T-helper 17 cell (primary cell): ENCODE measurements around the gene NPC1L1. TPM values are rescaled to one million over a fixed set of nuclear protein-coding genes. Genes with fewer than 3 reads are reported as not detected.
"Not testable (repeated sequence)": the region's sequence is repeated elsewhere in the genome, so short reads cannot be mapped to it uniquely, and the experiment has no call there.

Experiments
- ATAC-seq: fragments of 150-1000 bp; cut with Tn5 transposase; 2 replicates; pipeline ENCODE4 v1.10.0; 2021; ENCODE audit warnings: mild to moderate bottlenecking, moderate library complexity
- DNase-seq, 3 donors: peaks; one replicate each; pipeline versions ENCODE4 v3.0.0 to v3.0.0-alpha.2; 2020 to 2021
- H3K9me3 ChIP-seq: one replicate; pipeline ENCODE4 v1.7.0; 2013; ENCODE audit warnings: low read length, mild to moderate bottlenecking; ENCODE audit not compliant: control insufficient read depth, poor library complexity, severe bottlenecking
- H3K27ac Mint-ChIP-seq: one replicate; pipeline ENCODE4 v1.8.0; 2022; ENCODE audit warnings: mild to moderate bottlenecking, moderate library complexity, mixed read lengths
- H3K27me3 Mint-ChIP-seq: one replicate; pipeline ENCODE4 v1.8.0; 2022; ENCODE audit warnings: mixed read lengths
- H3K36me3 Mint-ChIP-seq: one replicate; pipeline ENCODE4 v1.8.0; 2022; ENCODE audit warnings: low read depth, mixed read lengths
- H3K4me1 Mint-ChIP-seq: one replicate; pipeline ENCODE4 v1.8.0; 2022; ENCODE audit warnings: mild to moderate bottlenecking, mixed read lengths
- H3K4me3 Mint-ChIP-seq: one replicate; pipeline ENCODE4 v1.8.0; 2022; ENCODE audit warnings: mild to moderate bottlenecking, moderate library complexity, mixed read lengths
- total RNA-seq, 4 donors: library from RNA in 2 of 4; stranded (reverse) in 2 of 4; gene quantifications; one replicate each; pipeline ENCODE4 v1.2.3 and lab custom pipeline; 2022 to 2026

Gene NPC1L1
- total RNA-seq, 2 donors from 2014 or later, result 0.08 TPM; not detected in 1

DNA sequence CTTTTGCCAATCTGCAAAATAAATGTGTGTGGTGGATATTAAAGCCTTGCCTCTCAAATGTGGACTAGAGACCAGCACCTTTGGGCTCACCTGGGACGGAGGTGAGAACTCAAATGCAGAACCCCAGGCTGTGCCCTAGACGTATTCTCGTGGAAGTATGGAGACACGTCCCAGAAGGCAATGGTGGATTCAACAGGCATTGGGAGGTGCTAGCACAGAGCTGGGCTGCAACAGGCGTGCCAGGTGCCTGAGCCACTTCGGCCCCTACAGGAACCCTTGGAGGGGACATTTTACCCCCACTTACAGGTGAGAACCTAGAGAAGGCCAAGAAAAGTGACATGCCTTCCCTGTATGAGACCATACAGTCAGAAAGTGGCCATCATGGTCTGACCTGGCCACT, 20.4 kb upstream of the NPC1L1 start:
- H3K27ac Mint-ChIP-seq, result no peak overlapping the region
- H3K27me3 Mint-ChIP-seq, result no peaks in the 10 kb centered on the region
- no peak overlapping the region for H3K4me3 Mint-ChIP-seq
- H3K36me3 Mint-ChIP-seq, result no peaks in the 10 kb centered on the region
- DNase-seq (no peak), ATAC-seq (no peak)
- H3K9me3 ChIP-seq, result no peaks in the 10 kb centered on the region
- peaks cover 6% of the 10 kb centered on the region for H3K4me1 Mint-ChIP-seq

DNA sequence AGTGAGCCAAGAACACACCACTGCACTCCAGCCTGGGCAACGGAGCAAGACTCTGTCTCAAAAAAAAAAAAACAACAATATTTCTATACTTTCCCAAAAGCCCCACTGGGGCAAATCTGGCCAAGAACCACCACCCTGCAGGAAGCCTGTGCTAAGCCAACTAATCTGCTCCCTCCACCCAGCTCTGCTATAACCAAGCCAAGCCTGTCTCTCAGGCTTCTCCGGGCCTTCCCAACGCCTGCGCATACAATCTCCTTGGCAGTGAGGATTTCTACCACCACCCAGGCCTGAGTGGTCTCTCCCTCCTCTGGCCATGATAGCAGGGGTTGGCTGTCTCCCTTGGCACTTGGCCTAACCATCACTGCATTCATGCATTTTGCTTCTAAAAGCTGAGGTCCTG, 18.4 kb upstream of the NPC1L1 start:
- DNase-seq, result no peak
- no peak for ATAC-seq
- Mint-ChIP-seq H3K36me3 (no peaks in the 10 kb centered on the region), H3K4me1 (peaks cover 2% of the 10 kb centered on the region), H3K4me3 (no peak overlapping the region), H3K27ac (no peak overlapping the region), H3K27me3 (no peaks in the 10 kb centered on the region)
- H3K9me3 ChIP-seq, result no peaks in the 10 kb centered on the region

DNA sequence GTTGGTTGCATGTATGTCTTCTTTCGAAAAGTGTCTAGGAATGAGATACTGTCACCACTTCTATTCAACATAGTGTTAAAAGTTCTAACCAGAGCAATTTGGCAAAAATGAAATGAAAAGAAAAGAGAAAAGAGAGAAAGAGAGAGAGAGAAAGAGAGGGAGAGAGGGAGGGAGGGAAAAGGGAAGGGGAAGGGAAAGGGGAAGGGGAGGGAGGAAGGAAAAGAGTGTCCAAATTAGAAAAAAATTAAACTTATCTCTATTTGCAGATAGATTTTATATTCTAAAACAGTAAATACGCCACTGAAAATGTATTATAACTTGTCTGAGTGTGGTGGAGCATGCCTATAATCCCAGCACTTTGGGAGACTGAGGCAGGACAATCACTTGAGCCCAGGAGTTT, 16.4 kb upstream of the NPC1L1 start:
- H3K4me3 Mint-ChIP-seq, result no peak overlapping the region
- peaks cover 2% of the 10 kb centered on the region for H3K4me1 Mint-ChIP-seq
- ATAC-seq, result no peak

DNA sequence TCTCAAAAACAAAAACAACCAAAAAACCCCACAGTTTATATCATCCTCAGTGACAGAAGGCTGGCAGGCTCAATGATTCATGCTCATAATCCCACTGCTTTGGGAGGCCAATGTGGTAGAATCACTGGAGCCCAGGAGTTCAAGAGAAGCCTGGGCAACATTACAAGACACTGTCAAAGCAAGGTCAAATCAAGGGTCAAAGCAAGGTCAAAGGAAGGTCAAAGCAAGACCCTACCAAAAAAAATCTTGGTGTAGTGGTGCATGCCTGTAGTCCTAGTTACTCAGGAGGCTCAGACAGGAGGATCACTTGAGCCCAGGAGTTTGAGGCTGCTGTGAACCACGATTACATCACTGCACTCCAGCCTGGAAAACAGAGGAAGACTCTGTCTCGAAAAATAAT, 14.2 kb upstream of the NPC1L1 start:
- H3K4me3 Mint-ChIP-seq, result no peak overlapping the region
- ATAC-seq (no peak), DNase-seq (no peak)
- peaks cover 2% of the 10 kb centered on the region for H3K4me1 Mint-ChIP-seq
- H3K36me3 Mint-ChIP-seq, result no peaks in the 10 kb centered on the region
- H3K27me3 Mint-ChIP-seq, result no peaks in the 10 kb centered on the region
- H3K9me3 ChIP-seq, result no peaks in the 10 kb centered on the region
- H3K27ac Mint-ChIP-seq, result no peak overlapping the region

More for the DNA sequence above, 16.4 kb upstream of the NPC1L1 start:
- no peak for DNase-seq
- H3K27ac Mint-ChIP-seq, result no peak overlapping the region
- H3K9me3 ChIP-seq, result no peaks in the 10 kb centered on the region
- no peaks in the 10 kb centered on the region for H3K27me3 Mint-ChIP-seq
- H3K36me3 Mint-ChIP-seq, result no peaks in the 10 kb centered on the region

DNA sequence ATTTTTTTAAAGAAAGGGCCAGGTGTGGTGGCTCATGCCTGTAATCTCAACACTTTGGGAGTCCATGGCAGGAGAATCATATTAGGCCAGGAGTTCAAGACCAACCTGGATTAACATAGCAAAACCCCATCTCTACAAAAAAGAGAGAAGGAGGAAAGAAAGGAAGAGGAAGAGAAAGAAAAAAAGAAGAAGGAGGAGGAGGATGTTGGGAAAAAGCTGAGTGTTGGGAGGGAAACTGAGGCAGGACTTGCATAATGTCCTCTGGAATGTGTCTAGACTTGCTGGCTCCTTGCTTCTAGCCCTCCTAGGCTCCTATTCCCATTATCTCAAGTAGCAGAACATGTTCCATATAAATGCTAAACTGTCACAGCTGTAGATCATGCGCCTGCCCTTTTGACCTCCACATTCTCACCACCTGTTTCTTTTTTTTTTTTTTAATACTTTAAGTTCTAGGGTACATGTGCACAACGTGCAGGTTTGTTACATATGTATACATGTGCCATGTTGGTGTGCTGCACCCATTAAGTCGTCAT, 11.4 kb upstream of the NPC1L1 start:
- not testable (repeated sequence) for H3K27ac Mint-ChIP-seq, H3K4me1 Mint-ChIP-seq, ATAC-seq, H3K4me3 Mint-ChIP-seq, H3K36me3 Mint-ChIP-seq, H3K9me3 ChIP-seq, H3K27me3 Mint-ChIP-seq, DNase-seq

DNA sequence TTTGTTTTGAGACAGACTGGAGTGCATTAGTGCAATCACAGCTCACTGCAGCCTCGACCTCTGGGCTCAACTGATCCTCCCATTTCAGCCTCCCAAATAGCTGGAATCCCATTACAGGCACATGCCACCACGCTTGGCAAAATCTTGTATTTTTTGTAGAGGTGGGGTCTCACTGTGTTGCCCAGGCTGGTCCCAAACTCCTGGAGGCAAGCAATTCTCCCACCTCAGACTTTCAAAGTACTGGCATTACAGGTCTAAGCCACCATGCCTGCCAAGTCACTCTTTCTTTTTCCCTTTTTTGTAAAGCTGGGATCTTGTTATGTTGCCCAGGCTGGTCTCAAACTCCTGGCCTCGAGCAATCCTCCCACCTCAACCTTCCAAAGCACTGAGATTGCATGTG, 8.3 kb upstream of the NPC1L1 start:
- no peak for DNase-seq
- no peaks in the 10 kb centered on the region for H3K36me3 Mint-ChIP-seq
- H3K9me3 ChIP-seq, result no peaks in the 10 kb centered on the region
- H3K4me1 Mint-ChIP-seq, result peaks cover 15% of the 10 kb centered on the region
- no peak for ATAC-seq
- no peak overlapping the region for H3K27ac Mint-ChIP-seq
- H3K27me3 Mint-ChIP-seq, result peaks cover 8% of the 10 kb centered on the region
- H3K4me3 Mint-ChIP-seq, result no peak overlapping the region

DNA sequence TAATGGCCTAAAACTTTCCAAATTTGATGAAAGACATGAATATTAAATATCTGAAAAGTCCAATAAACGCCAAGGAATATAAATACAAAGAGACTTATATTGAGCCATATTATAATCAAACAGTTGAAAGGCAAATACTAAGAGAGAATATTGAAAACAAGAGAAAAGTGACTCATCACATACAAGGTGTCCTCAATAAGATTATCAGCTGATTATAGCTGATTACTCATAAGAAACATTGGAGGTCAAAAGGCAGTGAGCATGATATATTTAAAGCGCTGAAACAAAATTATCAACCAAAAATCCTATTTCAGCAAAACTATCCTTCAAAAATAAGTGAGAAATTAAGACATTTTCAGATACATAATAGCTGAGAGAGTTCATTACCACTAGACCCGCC, 7.8 kb upstream of the NPC1L1 start:
- H3K9me3 ChIP-seq, result no peaks in the 10 kb centered on the region
- Mint-ChIP-seq H3K4me3 (no peak overlapping the region), H3K4me1 (peaks cover 15% of the 10 kb centered on the region), H3K27ac (no peak overlapping the region), H3K36me3 (no peaks in the 10 kb centered on the region), H3K27me3 (peaks cover 12% of the 10 kb centered on the region)
- ATAC-seq (no peak), DNase-seq (no peak)

DNA sequence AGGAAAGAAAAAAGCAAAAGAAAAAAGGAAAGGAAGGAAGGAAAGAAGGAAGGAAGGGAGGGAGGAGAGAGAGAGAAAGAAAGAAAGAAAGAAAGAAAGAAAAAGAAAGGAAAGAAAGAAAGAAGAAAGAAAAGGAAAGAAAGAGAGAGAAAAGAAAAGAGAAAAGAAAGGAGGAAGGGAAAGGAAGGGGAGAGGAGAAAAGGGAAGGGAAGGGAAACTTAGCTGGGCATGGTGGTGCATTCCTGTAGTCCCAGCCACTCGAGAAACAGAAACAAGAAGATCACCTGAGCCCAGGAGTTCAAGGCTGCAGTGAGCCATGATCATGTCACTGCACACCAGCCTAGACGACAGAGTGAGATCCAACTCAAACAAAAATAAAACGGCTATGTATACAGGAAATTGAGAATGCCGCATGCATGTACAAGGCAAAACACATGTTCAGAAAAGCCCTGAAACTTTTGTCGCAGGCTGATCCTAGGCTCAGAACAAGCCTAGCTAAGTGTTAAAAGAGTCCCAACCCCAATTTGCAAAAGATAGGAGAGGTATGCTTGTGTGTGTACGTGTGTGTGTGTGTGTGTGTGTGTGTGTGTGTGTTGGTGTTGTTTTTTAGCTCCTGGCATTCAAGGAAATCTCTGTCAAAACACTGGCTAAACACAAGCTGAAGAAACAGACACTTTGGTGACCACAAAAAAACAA, 6.6 kb upstream of the NPC1L1 start:
- ATAC-seq (no peak), DNase-seq (no peak)
- Mint-ChIP-seq H3K27ac (no peak overlapping the region), H3K4me3 (no peak overlapping the region), H3K4me1 (peaks cover 15% of the 10 kb centered on the region), H3K27me3 (peaks cover 16% of the 10 kb centered on the region), H3K36me3 (no peaks in the 10 kb centered on the region)
- no peaks in the 10 kb centered on the region for H3K9me3 ChIP-seq

DNA sequence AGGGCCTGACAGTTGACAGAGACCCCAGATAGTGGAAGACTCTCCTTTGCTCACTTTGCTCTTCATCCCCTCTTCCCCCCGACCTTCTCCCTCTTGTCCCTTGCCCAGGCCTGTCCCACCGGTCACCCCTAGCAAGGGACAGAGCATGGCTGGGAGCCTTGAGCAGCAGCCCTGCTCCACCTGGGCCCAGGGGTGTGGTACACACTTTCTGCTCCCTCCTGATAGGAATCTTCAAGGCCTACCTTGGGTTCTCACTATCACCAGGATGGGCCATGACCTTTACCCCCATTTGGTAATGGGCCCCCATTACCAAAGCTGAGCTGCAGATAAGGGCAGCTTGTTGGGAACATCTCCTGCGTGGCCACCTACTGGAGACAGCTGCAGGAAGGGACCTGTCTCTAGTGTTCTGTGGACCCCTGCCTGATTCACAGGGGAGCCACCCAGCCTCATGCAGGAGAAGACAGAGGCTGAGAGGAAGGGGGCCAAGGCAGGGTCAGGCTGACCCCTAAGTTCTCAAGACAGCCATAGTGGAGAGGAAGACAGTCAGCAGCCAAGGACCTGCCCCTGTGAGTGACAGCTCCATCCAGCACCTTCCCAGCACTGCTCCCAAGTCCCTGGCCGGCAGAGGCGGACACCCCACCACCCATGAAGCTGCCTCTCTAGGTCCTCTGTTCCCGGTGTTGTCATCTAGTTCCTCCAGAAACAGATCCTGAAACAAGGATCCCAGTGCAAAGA, 913 bp upstream of the NPC1L1 start:
- H3K4me3 Mint-ChIP-seq, result no peak overlapping the region
- DNase-seq (no peak), ATAC-seq (no peak)
- no peak overlapping the region for H3K27ac Mint-ChIP-seq
- no peaks in the 10 kb centered on the region for H3K9me3 ChIP-seq
- H3K4me1 Mint-ChIP-seq, result peaks cover 5% of the 10 kb centered on the region
- peaks cover 8% of the 10 kb centered on the region for H3K27me3 Mint-ChIP-seq
- peaks cover 3% of the 10 kb centered on the region for H3K36me3 Mint-ChIP-seq

DNA sequence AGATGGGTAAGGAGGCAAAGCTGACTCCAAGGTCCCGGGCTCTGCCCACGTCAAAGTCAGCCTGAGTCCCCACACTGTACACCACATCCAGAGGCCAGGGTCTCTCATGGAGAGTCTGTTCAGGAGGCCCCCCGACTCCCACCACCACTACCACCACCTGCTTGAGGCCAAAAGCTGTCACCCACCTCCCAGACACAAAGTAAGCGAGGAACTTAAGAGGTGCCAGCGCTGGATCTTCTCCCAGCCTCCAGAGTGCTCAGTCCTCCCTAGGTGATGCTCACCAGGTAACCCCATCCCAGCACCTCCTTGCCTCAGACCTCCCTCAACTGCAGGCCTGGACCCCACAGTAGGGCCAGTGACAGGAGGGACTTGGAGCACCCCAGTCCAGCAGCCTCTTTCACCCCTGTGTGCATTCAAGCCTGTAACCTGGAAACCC, 520 bp downstream of the NPC1L1 start:
- H3K27me3 Mint-ChIP-seq, result peaks cover 8% of the 10 kb centered on the region
- ATAC-seq (no peak), DNase-seq (no peak)
- peaks cover 3% of the 10 kb centered on the region for H3K36me3 Mint-ChIP-seq
- no peaks in the 10 kb centered on the region for H3K9me3 ChIP-seq
- H3K4me3 Mint-ChIP-seq, result no peak overlapping the region
- no peaks in the 10 kb centered on the region for H3K4me1 Mint-ChIP-seq
- no peak overlapping the region for H3K27ac Mint-ChIP-seq

DNA sequence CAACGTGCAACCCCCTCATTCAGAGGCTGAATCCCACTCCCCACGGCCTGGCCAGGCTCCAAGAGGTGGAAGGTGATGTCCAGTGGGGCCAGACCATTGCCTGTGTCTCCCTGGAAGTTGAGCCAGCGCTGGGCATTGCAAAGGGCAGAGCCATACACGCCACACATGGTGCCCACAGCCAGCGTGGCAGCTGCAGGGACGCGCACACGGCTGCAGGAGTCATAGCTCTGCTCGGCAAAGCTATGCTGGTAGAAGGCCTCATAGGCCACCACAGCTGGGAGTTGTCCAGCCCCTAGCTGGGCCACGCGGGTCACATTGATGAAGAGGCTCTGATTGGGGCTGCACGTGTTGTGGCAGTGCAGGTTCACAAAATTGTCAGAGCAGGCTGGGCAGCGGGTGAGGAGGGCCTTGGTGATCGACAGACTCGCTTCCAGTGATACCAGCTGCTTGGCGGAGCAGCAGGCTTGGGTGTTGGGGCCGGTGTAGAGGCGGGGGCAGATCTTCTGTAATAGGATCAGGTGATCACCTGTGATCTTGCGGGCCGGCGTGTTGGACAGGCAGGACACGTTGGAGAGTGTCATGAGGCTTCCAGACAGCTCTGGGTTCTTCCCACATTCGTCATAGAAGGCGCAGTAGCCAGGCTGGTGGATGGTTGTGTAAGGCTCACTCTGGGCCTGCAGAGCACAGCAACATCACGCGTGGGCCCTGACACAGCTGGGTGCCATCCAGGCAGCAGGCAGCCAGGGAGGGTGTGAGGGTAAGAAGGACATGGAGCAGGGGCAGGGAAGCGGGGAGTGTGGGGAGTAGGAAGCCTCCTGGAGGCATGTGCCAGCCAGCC, 1.2 kb downstream of the NPC1L1 start:
- H3K36me3 Mint-ChIP-seq, result peaks cover 3% of the 10 kb centered on the region
- no peaks in the 10 kb centered on the region for H3K4me1 Mint-ChIP-seq
- ATAC-seq (no peak), DNase-seq (no peak)
- peaks cover 8% of the 10 kb centered on the region for H3K27me3 Mint-ChIP-seq
- H3K9me3 ChIP-seq, result no peaks in the 10 kb centered on the region
- no peak overlapping the region for H3K4me3 Mint-ChIP-seq
- H3K27ac Mint-ChIP-seq, result no peak overlapping the region

DNA sequence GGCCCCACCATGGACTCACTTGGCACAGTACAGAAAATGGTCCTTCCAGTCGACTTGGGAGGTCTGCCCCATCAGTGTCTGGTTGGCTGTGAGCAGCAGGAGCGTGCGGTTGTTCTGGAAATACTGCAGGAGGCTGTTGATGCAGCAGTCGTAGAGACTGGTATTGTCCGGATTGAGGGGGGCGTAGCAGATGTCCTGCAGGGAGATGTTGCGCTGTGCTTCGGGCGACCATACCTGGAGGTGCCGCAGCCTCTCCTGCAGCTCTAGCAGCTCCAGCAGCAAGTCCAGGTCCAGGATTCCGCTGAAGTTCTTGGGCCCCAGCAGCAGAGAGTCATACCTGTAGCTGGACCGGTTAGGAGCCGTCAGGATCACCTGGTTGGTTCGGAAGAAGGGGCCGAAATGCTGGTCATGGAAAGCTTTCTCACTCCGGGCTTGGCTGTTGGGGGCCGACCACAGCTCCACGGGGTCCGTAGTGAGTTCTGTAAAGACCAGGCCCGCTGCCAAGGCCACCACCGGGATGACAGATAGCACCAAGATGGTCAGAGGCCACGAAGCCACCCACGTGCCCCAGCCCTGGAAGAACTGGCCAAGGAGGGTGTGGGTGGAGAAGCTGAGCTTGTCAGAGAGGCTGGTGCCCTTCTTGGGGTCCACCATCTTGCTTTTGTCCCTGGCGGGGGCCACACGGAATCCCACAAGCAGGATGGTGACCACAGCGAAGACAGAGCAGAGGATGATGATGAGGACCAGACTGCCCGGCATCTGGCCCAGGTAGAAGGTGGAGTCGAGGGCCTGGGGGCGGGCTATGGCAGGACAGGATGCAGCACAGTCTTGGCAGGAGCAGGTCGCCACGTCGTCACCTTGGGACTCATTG, 2.1 kb downstream of the NPC1L1 start:
- Mint-ChIP-seq H3K36me3 (peaks cover 3% of the 10 kb centered on the region), H3K4me1 (no peaks in the 10 kb centered on the region), H3K4me3 (no peak overlapping the region), H3K27me3 (peaks cover 5% of the 10 kb centered on the region), H3K27ac (no peak overlapping the region)
- ATAC-seq (no peak), DNase-seq (no peak)
- H3K9me3 ChIP-seq, result no peaks in the 10 kb centered on the region
